ENCODE data around the gene SESN2.

SESN2 gene

DNA sequence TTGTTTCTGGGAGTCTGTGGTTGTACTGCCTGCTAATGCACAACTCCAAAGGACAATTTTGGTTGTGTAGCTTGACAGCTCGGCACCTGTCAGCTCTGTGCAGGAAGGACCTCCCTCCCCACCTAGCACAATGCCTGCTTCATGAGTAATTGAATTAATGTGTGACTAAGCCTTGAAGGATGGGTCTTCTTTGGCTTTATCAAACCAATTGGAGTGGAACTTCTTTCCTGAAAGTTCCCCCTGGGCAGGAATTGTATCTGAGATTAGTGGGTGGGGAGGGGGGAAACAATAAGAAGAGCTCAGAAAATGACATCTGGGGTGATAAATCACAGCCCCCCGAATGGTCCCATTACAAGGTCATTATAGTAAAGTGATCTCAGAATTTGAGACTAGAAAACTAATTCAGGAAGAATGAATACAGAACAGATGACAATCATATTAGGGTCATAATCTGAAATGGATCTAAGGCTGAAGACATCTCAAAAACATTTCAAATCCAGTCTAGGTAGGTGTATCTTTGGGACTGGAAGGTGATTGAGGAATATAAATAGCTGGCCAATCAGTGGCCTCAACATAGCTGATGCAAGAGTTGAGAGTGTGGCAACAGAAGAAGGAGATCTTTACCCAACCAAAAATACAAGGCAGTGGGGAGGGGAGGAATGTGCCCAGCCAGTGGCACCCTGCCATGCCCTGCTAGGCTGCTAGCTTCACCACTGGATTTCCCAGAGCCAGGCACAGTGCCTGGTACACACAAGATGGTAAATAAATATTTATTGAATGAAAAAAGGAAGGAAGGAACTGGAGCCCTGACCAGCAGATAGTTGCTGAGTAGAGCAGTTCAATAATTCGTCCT is 10.1 kb upstream of the SESN2 start:
- no peak overlapping the region for H3K4me3 ChIP-seq (ENCODE audit: low read depth, low read length)

DNA sequence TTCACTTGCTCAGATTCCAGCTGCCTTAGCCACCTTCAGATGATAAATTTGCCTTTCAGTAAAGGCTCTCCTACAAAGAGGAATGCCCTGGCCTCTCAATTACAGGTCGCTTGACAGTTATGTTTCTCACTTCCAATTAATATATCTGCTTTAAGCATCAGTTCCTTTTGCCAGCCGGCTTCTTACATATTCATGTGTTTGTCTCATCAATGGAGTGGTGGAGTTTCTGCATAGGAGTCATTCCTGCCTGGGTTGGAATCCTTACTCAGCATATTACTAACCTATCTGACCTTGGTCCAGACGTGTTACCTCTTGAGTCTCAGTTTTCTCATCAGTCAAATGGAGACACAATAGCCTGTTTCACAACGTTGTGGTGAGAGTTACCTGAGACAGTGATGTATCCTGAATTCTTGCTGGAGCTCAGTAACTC is 9.4 kb upstream of the SESN2 start:
- no peak overlapping the region for H3K4me3 ChIP-seq (ENCODE audit: low read depth, low read length)

DNA sequence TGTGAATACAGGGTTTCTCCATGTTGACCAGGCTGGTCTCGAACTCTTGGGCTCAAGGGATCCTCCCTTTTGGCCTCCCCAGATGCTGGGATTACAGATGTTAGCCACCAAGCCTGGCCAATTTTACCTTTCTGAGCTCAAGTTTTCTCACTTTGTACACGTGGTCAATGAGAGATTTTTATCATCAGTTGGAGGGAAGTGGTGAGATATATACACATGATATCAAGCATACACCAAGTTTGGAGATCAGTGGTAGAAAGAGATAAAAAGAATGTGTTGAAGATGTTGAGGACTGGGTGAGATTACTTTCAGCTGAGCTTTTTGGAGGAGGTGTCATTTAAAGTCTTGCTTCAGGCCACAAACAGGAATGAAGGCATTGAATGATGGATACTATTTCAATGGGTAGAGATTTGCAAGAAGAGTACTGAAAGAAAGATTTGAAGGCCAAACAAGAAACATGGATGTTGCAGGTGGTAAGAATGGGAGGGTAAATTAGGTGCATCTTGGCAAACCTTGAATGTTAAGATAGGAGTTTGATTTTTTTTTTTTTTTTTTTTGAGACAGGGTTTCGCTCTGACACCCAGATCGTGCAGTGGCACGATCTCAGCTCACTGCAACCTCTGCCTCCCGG is 3.0 kb upstream of the SESN2 start:
- H3K4me3 ChIP-seq (ENCODE audit: low read depth, low read length) = no peak overlapping the region

DNA sequence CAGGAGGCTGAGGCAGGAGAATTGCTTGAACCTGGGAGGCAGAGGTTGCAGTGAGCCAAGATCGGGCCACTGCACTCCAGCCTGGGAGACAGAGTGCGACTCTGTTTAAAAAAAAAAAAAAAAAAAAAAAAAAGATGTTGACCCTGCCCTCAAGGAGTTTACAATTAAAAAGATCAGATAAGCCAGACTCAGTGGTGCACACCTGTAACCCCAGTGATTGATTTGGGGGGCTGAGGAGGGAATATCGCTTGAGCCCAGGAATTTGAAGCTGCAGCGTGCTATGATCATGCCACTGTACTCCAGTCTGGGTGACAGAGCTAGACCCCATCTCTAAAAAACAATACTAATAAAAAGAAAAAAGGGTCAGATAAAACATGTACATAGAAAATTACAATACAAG is 1.6 kb upstream of the SESN2 start:
- H3K4me3 ChIP-seq (ENCODE audit: low read depth, low read length) = no peak overlapping the region

DNA sequence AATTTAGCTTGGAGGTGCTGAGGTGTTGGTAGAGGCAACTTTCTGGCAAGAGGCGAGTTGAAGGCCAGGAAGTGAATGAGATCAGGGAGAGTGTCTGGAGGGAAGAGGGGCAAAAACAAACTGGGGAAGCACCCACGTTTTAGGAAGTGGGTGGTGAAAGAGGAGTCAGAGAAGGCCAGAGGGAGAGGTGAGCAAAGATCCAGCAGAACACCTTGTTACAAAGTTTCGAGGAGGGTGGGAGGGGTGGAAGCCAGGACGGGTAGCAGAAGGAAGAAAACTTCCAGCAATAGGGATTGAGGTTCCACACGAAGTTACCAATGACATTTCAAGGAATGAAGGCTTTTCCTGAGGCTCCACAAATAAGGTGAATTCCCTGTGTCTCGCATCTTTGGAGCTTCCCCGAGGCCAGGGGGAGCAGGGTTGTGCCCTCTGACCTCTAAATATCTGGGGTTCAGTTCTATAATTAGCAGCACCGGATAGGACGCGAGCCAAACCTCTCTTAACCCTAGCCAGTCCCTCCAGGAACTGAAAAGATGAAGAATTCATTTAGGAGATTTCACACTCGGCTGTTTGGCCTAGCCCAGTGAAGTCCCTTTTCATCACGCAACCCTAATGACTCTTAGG is 578 bp upstream of the SESN2 start:
- peak overlapping the region; percentile 17 for H3K4me3 ChIP-seq (ENCODE audit: low read depth, low read length)

DNA sequence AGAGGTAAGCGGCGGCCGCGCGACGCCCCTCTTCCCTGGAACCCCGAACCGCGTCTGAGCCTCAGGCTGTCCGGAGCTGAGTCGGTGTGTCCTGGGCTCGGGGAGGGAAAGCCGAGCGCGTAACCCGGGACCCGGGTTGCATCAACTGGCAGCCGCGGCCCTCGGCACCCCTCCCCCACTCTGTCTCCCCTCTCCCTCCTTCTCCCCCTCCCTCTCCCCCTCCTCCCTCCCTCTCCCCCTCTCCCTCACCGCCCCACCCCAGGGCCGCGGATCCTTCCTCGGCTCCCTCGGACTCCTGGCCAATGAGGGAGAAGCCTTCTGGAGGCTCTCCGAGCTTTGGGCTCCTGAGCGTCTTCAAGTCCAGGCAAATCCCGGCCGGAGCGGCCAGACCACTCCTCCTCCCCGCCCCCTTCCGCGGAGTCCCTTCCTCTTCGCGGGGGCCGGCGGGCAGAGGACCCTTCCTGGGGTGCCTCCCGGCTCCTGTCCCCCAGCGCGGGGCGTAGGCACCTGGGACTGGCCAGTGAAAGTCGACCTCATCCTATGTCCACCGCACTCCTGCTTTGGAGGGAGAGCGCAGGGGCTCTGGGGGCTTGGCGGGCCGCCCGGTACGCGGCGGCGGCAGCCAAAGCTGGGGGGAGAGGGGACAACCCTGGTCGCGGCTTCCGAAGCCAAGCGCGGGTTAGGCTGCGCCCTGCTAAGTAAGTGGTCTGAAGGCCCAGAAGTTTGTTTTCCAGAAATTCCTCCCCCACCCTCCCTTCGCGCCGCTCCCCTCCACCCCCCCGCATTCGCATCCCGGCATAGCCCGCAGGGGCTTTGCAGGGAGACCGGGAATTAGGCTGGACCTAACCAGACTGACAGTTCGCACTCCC is 850 bp downstream of the SESN2 start:
- H3K4me3 ChIP-seq (ENCODE audit: low read depth, low read length) = peak overlapping the region; percentile 91

DNA sequence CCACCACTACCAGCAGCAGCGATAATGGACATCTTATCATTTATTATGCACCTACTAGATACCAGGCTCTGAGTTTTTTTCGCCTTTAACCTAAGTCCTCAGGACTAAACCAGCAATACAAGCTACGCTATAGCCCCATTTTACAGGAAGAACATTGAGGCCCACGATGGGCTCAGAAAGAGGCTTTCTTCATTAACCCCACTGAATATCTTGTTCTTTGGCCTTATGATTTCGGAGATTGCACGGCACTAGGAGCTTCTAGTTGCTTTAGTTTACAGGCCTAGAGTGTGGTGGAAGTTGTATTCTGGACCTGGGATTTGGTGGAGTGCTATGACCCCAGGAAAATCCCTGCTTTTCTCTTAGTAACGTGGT is 1.5 kb downstream of the SESN2 start:
- H3K4me3 ChIP-seq (ENCODE audit: low read depth, low read length) = peak overlapping the region; percentile 91

DNA sequence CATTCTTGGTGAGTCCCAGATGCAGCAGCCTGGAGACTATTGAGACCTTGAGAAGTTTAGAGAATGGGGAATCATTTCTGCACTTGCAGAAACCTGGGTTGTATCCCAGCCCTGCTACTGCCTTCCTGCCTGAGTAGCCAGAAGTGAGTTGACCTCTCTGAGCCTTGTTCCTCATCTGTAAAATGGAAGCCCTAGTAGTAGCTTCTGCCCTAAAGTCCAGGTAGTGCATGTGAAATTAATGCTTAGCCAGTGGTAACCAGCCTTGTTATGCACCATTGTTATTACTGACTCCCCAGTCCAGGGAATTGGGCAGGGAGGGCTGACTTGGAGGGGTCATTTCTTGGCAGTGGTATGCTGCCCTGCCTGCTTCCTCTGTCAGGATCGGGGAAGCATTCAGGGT is 5.6 kb downstream of the SESN2 start:
- no peak overlapping the region for H3K4me3 ChIP-seq (ENCODE audit: low read depth, low read length)

DNA sequence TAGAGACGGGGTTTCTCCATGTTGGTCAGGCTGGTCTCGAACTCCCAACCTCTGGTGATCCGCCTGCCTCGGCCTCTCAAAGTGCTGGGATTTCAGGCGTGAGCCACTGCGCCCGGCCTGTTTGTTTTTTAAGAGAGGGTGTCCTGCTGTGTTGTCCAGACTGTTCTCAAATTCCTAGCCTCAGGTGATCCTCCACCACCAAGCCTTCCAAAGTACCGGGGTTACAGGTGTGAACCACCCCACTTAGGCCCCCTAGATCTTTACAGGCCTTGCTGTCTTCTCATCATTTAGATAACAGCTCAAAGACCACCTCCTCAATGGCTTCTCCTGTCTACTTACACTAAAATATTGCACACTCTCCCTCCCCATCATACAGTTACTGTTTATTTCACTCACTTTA is 6.3 kb downstream of the SESN2 start:
- no peak overlapping the region for H3K4me3 ChIP-seq (ENCODE audit: low read depth, low read length)

DNA sequence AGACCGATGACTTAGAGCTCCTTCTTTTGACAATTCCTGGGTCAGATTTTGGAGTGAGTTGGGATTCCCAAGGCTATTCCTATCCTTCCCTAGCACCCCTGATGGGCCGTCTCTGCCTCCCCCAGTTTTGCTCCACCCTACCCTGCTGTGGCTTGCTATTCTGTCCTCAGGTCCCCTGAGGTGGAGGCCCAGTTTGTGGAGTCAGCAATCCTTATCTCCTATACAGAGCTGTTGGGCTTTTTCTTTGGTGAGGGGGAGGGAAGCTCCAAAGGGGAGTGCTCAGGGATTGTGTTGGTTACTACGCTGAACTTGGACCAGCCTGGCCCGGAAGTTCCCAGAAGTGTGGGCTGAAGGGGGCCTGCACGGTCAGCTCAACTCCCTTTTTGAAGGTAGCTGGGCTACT is 7.6 kb downstream of the SESN2 start:
- H3K4me3 ChIP-seq (ENCODE audit: low read depth, low read length) = no peak overlapping the region

DNA sequence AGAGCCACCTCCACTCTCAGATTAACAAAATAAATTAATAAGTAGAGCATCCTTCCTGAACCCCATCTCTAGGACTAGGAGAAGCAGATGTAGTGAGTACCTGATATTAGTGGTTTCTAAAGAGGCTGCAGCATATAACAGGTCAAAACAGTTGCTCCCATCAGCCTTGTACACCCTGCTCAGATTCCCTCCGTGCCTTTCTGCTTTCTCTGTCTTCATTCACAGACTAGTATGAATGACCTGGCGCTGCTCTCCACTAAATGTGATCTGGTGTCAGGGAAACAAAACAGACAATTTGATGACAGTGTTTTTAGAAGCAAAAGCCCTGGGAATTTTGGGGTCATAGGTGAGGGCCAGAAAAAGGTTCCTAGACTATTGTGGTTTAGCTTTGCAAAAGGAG is 8.3 kb downstream of the SESN2 start:
- H3K4me3 ChIP-seq (ENCODE audit: low read depth, low read length) = no peak overlapping the region

DNA sequence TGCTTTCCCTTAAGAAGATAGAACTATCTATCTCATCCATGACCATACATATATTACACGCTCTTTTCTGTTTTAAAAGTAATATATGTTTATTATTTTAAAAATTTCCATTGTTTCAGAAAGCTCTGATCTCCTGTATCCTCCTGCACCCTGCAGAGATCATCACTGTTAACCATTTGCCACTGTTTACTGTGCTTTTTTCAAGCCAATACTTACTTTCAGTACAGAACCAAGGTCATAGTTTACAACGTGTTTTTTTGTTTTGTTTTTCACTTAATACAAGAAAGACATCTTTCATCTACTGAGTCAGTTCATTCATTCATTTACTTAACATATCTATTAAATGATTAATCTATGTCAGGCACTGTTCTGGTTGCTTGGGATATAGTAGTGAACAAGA is 10.2 kb downstream of the SESN2 start:
- no peak overlapping the region for H3K4me3 ChIP-seq (ENCODE audit: low read depth, low read length)

DNA sequence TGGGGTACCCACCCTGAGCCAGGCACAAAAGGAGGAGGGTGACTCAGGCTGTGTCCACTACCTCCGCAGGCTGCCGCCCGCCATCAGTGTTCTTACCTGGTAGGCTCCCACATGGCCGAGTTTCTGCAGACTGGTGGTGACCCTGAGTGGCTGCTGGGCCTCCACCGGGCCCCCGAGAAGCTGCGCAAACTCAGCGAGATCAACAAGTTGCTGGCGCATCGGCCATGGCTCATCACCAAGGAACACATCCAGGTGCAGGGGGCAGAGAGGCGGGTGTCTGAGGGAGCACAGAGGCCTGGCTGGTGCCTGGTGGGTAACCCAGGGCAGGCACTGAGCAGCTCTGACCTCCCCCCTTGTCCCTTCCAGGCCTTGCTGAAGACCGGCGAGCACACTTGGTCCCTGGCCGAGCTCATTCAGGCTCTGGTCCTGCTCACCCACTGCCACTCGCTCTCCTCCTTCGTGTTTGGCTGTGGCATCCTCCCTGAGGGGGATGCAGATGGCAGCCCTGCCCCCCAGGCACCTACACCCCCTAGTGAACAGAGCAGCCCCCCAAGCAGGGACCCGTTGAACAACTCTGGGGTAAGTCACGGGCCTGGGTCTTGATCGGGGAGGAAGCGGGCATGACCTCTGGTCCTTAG is 13.0 kb downstream of the SESN2 start:
- H3K4me3 ChIP-seq (ENCODE audit: low read depth, low read length) = no peak overlapping the region

DNA sequence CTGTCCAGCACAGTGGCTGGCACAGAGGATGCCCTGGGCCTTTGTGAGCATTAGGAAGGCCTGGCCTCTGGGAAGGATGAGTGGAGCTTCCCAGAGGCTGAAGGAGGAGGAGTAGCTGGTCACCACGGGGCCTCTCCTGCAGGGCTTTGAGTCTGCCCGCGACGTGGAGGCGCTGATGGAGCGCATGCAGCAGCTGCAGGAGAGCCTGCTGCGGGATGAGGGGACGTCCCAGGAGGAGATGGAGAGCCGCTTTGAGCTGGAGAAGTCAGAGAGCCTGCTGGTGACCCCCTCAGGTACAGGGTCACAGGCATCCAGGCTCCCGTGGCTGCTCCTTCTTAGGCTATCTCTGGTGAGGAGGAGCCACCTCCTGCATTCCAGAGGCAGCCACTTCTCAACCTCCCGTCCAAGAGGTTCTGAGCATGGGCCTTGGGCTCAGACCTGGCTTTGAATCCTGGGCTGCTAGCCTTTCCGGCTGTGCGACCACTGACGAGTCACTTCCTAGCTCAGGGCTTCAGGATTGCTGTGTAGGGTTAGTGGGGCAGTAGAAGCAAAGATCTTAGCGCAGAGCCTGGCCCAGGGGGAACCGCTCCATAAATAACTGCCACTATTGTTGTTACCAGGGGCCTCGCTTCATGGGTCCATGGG is 14.0 kb downstream of the SESN2 start:
- no peak overlapping the region for H3K4me3 ChIP-seq (ENCODE audit: low read depth, low read length)

DNA sequence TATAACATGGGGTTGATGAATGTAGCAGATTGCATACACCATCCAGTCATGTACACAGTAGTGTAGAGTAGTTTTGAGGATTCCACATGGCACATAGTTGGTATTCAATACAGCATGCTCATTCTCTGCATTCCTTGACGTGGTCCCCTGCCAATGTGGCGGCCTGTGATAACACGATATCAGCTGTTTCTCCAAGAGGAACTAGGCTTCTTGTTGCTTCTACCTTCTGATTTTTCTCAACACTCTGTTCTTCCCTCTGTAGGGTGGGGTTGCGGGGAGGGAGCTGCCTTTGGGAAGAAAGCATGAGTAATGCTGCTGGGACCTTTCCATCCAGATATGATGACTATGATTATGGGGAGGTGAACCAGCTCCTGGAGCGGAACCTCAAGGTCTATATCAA is 19.4 kb downstream of the SESN2 start:
- H3K4me3 ChIP-seq (ENCODE audit: low read depth, low read length) = no peak overlapping the region

DNA sequence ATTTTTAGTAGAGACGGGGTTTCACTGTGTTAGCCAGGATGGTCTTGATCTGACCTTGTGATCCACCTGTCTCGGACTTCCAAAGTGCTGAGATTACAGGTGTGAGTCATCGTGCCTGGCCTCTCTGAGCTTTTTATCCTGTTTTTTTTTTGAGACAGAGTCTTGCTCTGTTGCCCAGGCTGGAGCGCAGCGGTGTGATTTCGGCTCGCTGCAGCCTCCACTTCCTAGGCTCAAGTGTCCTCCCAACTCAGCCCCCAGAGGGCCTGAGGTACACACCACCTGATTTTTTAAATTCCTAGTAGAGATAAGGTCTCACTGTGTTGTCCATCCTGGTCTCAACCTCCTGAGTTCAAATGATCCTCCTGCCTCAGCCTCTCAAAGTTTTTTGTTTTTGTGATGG is 20.4 kb downstream of the SESN2 start:
- no peak overlapping the region for H3K4me3 ChIP-seq (ENCODE audit: low read depth, low read length)

DNA sequence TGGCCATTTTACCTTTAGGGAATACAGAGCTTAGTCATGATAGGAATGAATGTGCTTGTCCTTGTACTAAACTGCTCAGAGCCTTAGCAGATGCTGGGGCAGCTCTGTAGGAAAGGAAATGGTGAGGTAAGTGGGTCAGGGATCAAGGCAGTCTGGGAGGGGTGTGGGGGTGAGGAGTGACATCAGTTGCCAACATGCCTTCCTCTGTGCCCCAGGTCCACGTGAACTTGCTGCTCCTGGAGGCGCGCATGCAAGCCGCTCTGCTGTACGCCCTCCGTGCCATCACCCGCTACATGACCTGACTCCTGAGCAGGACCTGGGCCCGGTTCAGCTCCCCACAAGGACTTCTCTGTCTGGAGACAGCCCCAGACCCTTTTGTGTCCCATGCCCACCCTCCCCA is 21.2 kb downstream of the SESN2 start:
- no peak overlapping the region for H3K4me3 ChIP-seq (ENCODE audit: low read depth, low read length)

DNA sequence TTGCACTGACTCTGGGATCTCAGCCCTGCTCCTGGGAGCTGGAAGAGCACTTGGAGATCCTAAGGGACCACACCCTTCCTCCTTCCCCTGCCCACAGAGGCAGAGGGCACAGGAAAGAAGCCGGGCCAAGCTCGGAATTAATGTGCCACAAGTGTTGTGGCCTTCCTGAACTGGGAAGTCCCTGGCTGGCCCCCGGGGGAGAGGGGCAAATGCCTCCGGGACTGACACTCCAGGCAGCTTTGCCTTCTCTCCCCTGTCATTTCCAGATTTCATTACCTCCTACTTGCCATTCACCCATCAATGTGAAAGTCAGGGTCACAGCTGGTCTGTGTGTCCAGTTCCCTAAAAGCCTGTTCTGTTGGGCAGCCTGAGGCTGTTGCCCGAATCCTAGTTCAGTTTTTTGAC is 21.7 kb downstream of the SESN2 start:
- H3K4me3 ChIP-seq (ENCODE audit: low read depth, low read length) = no peak overlapping the region

DNA sequence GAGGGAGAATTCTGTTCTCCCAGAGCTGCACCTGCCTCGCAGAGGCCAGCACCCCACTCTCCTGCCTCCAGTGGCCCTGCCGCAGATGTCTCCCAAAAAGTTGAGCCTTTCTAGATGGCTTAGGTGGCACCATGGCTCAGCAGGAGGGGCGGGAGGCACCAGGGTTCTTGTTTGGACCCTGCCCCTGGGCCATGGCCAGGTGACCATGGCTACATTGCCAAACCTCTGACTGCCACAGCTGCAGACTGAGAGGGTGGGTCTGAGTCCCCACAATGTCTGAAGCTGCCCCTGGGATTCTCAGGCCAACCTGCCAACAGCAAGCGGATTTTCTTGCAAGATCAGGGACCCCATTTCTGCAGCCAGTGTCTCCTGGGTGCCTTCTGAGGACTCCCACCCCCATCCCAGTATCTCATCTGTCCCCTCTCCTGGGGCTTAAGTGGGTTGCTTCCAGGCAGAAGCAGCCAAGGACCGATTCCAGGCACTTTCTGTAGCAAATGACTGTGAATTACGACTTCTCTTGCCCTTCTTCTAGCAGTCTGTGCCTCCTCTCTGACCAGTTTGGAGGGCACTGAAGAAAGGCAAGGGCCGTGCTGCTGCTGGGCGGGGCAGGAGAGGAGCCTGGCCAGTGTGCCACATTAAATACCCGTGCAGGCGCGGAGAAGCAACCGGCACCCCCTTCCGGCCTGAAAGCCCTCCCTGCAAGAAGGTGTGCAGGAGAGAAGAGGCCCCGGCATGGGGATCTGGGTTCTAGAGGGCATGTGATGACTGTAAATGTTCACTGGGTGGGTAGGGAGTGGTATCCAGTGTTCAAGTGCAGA is 22.5 kb downstream of the SESN2 start:
- no peak overlapping the region for H3K4me3 ChIP-seq (ENCODE audit: low read depth, low read length)
